Loucy (cell line): ENCODE results near the gene COL17A1.

Source experiments
- EZH2phosphoT487 ChIP-seq: fragments of 200-600 bp; IDR thresholded peaks from 2 replicates; pipeline ENCODE4 v1.6.1; 2018; ENCODE audit warnings: antibody characterized with exemption, mild to moderate bottlenecking, moderate library complexity, borderline replicate concordance
- TF ChIP-seq, protein P1 (sequence below): fragments of 200-600 bp; sonication (generic); conservative IDR thresholded peaks from 2 replicates; pipeline ENCODE4 v1.5.1; 2014; ENCODE audit warnings: mild to moderate bottlenecking, antibody characterized with exemption, low read length

DNA sequence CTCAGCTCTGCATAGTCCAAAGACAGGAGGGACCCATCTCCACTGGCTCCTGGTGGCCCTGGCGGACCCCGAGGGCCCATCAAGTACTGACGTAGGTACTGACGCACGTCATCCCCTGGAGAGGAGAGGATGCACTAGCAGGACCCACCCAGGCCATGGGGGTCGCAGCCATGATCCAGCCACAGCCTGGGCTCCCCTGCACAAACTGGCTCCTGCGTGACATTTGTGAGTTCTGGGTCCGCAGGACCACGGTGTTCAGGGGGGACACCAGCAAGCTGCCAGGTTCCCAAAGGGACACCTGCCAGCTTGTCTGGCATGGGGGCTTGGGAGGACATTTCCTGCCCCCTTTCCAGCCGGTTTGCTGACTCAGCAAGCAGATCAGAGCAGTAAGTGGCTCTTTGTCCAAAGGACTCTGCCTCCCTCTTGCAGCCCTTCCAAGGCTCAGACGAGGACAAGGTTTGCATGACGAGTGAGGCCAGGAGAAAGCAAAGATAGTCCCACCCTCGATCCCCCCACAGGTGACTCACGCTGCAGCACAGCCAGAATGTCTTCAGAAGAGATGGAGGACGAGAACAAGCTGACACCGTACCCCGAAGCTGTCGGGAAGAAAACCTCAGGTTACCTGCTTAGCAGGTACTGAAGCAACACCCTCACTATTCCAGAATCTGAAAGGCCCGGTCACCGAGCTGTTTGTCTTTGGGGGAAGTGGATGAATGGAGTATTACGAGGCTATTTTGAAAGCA, 49.0 kb downstream of the COL17A1 start:
- TF ChIP-seq, protein P1, sequence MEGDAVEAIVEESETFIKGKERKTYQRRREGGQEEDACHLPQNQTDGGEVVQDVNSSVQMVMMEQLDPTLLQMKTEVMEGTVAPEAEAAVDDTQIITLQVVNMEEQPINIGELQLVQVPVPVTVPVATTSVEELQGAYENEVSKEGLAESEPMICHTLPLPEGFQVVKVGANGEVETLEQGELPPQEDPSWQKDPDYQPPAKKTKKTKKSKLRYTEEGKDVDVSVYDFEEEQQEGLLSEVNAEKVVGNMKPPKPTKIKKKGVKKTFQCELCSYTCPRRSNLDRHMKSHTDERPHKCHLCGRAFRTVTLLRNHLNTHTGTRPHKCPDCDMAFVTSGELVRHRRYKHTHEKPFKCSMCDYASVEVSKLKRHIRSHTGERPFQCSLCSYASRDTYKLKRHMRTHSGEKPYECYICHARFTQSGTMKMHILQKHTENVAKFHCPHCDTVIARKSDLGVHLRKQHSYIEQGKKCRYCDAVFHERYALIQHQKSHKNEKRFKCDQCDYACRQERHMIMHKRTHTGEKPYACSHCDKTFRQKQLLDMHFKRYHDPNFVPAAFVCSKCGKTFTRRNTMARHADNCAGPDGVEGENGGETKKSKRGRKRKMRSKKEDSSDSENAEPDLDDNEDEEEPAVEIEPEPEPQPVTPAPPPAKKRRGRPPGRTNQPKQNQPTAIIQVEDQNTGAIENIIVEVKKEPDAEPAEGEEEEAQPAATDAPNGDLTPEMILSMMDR: no peak
- TF ChIP-seq EZH2phosphoT487: no peak
